Right cardiac atrium (tissue), 5 donors: ENCODE measurements around the gene NSFL1C. TPM values are rescaled to one million over a fixed set of nuclear protein-coding genes. Genes with fewer than 3 reads are reported as not detected.

Source experiments
- ATAC-seq, 2 donors: fragments of 200-7000 bp; cut with Tn5 transposase; one replicate each; pipeline versions ENCODE4 v1.8.0 to v1.9.1; 2020; ENCODE audit warnings: moderate library complexity in 2 of 2, mild to moderate bottlenecking in 1 of 2
- DNase-seq, 3 donors: peaks; one replicate each; pipeline ENCODE4 v3.0.0-alpha.2; 2020
- H3K27ac ChIP-seq: one replicate; pipeline ENCODE4 v1.5.1; 2013; ENCODE audit warnings: mild to moderate bottlenecking, low read length, control low read depth, moderate library complexity
- H3K27me3 ChIP-seq: one replicate; pipeline ENCODE4 v1.6.1; 2013; ENCODE audit not compliant: control insufficient read depth, insufficient read depth
- H3K4me1 ChIP-seq: one replicate; pipeline ENCODE4 v1.6.1; 2013; ENCODE audit warnings: low read length; ENCODE audit not compliant: control insufficient read depth, insufficient read depth
- H3K4me3 ChIP-seq: one replicate; pipeline ENCODE4 v1.5.1; 2013; ENCODE audit warnings: low read length, control low read depth
- H3K9me3 ChIP-seq: one replicate; pipeline ENCODE4 v1.6.1; 2013; ENCODE audit warnings: low read length; ENCODE audit not compliant: control insufficient read depth
- WGBS: extraction: QIAGEN DNeasy Blood & Tissue Kit; methylation state at CpG from one replicate; pipeline ENCODE4 v1.1.7; 2013; 5-methylcytosine and 5-hydroxymethylcytosine counted together
- intact Hi-C, 4 donors: fragments of 100-400 bp; cut with DNase I; formaldehyde crosslinking; loops; one replicate each; pipeline versions ENCODE4 v1.11.0 to v1.14.0; 2022 to 2023
- polyA plus RNA-seq: library from polyadenylated mRNA; stranded (reverse); fragments of 200-250 nt; gene quantifications from one replicate; pipeline ENCODE4 v1.2.3, GENCODE V29; 2013
- total RNA-seq, 4 donors: library from RNA; stranded (reverse); fragmentation: NEBNext Ultra II Directional; extraction: Animal tissue kit (Norgen Biotek cat#: 25700); gene quantifications; one replicate each; pipeline ENCODE4 v1.2.1, GENCODE V29; 2021
- donor health status: healthy with polysubstance abuse.
- donor health status: DM: no; HTN: yes; CAD: no.
- donor health status: DM: no; HTN: no; CAD: no.
- donor health status: DM: no; HTN: yes; CAD: no; lungs with severe emphysema.
- donor health status: DM: yes; HTN: yes; CAD: no.

Gene NSFL1C
- total and polyA plus RNA-seq, 5 donors, result 36.3 to 65.6 (median 56.7) TPM

GRCh38 chr20:1423625-1424106 lies 43.0 kb downstream of the NSFL1C start:
- no peaks in the 10 kb centered on the region for H3K27me3 ChIP-seq
- WGBS, result 44% methylated on average over 7 of the region's 7 CpGs

GRCh38 chr20:1423206-1423605 lies 43.4 kb downstream of the NSFL1C start:
- no peak overlapping the region for H3K27ac ChIP-seq
- no peak for ATAC-seq
- H3K9me3 ChIP-seq, result no peaks in the 10 kb centered on the region
- WGBS, result 82% methylated on average over 6 of the region's 6 CpGs
- H3K27me3 ChIP-seq, result no peaks in the 10 kb centered on the region
- H3K4me1 ChIP-seq, result no peaks in the 10 kb centered on the region
- intact Hi-C loops, result no loop called here
- H3K4me3 ChIP-seq, result no peak overlapping the region
- no peak for DNase-seq

More at GRCh38 chr20:1423625-1424106, 43.0 kb downstream of the NSFL1C start:
- intact Hi-C loops, result no loop called here
- DNase-seq (peak in 1 of 3 donors; percentile 47), ATAC-seq (no peak)
- H3K9me3 ChIP-seq, result no peaks in the 10 kb centered on the region
- no peak overlapping the region for H3K27ac ChIP-seq
- no peaks in the 10 kb centered on the region for H3K4me1 ChIP-seq
- H3K4me3 ChIP-seq, result no peak overlapping the region

- intact Hi-C loops, result no loop called here
- no peaks in the 10 kb centered on the region for H3K9me3 ChIP-seq
- 29% methylated on average over 3 of the region's 3 CpGs for WGBS
- H3K4me1 ChIP-seq, result no peaks in the 10 kb centered on the region
- H3K27me3 ChIP-seq, result no peaks in the 10 kb centered on the region
- H3K4me3 ChIP-seq, result no peak overlapping the region
- no peak for DNase-seq
- no peak for ATAC-seq
- no peak overlapping the region for H3K27ac ChIP-seq
Observed at GRCh38 chr20:1422753-1423152, 43.9 kb downstream of the NSFL1C start.

GRCh38 chr20:1420066-1420465 lies 46.6 kb downstream of the NSFL1C start:
- WGBS, result 94% methylated on average over 4 of the region's 4 CpGs
- H3K27ac ChIP-seq, result no peak overlapping the region
- ATAC-seq, result no peak
- intact Hi-C loops, result no loop called here
- DNase-seq, result no peak
- no peaks in the 10 kb centered on the region for H3K27me3 ChIP-seq
- H3K9me3 ChIP-seq, result no peaks in the 10 kb centered on the region
- H3K4me3 ChIP-seq, result no peak overlapping the region
- no peaks in the 10 kb centered on the region for H3K4me1 ChIP-seq

- H3K27me3 ChIP-seq, result no peaks in the 10 kb centered on the region
- 48% methylated on average over 3 of the region's 3 CpGs for WGBS
- no peaks in the 10 kb centered on the region for H3K4me1 ChIP-seq
- DNase-seq, result no peak
- no peak overlapping the region for H3K4me3 ChIP-seq
- no peak overlapping the region for H3K27ac ChIP-seq
- ATAC-seq, result no peak
- H3K9me3 ChIP-seq, result no peaks in the 10 kb centered on the region
- intact Hi-C loops, result no loop called here
Observed at GRCh38 chr20:1418350-1418749, 48.3 kb downstream of the NSFL1C start.

- ATAC-seq (no peak), DNase-seq (no peak)
- intact Hi-C loops, result no loop called here
- no peaks in the 10 kb centered on the region for H3K4me1 ChIP-seq
- no peaks in the 10 kb centered on the region for H3K27me3 ChIP-seq
- no peak overlapping the region for H3K4me3 ChIP-seq
- no peaks in the 10 kb centered on the region for H3K9me3 ChIP-seq
- H3K27ac ChIP-seq, result no peak overlapping the region
Observed at GRCh38 chr20:1417790-1418189, 48.9 kb downstream of the NSFL1C start.

- H3K27ac ChIP-seq, result no peak overlapping the region
- ATAC-seq, result no peak
- H3K27me3 ChIP-seq, result no peaks in the 10 kb centered on the region
- 66% methylated on average over 5 of the region's 5 CpGs for WGBS
- no peaks in the 10 kb centered on the region for H3K9me3 ChIP-seq
- intact Hi-C loops, result no loop called here
- no peak overlapping the region for H3K4me3 ChIP-seq
- no peak for DNase-seq
- H3K4me1 ChIP-seq, result no peaks in the 10 kb centered on the region
Observed at GRCh38 chr20:1417273-1417672, 49.4 kb downstream of the NSFL1C start.

GRCh38 chr20:1415667-1416468 lies 50.8 kb downstream of the NSFL1C start:
- no peak for ATAC-seq
- WGBS, result 77% methylated on average over 8 of the region's 8 CpGs

GRCh38 chr20:1414982-1415381 lies 51.7 kb downstream of the NSFL1C start:
- DNase-seq (no peak), ATAC-seq (no peak)
- H3K4me3 ChIP-seq, result no peak overlapping the region
- no peaks in the 10 kb centered on the region for H3K27me3 ChIP-seq
- no peaks in the 10 kb centered on the region for H3K9me3 ChIP-seq
- WGBS, result 86% methylated on average over 4 of the region's 4 CpGs
- no peak overlapping the region for H3K27ac ChIP-seq
- intact Hi-C loops, result no loop called here
- no peaks in the 10 kb centered on the region for H3K4me1 ChIP-seq

More at GRCh38 chr20:1415667-1416468, 50.8 kb downstream of the NSFL1C start:
- intact Hi-C loops, result no loop called here
- Histone ChIP-seq H3K4me1 (no peaks in the 10 kb centered on the region), H3K4me3 (no peak overlapping the region), H3K9me3 (no peaks in the 10 kb centered on the region), H3K27ac (no peak overlapping the region), H3K27me3 (no peaks in the 10 kb centered on the region)
- DNase-seq, result no peak

- no peaks in the 10 kb centered on the region for H3K9me3 ChIP-seq
- H3K27ac ChIP-seq, result no peak overlapping the region
- H3K4me3 ChIP-seq, result no peak overlapping the region
- no peaks in the 10 kb centered on the region for H3K27me3 ChIP-seq
- no peaks in the 10 kb centered on the region for H3K4me1 ChIP-seq
- no peak for ATAC-seq
- intact Hi-C loops, result no loop called here
- WGBS, result 64% methylated on average over 2 of the region's 2 CpGs
- DNase-seq, result no peak
Observed at GRCh38 chr20:1405801-1406200, 60.8 kb downstream of the NSFL1C start.

- no peaks in the 10 kb centered on the region for H3K9me3 ChIP-seq
- H3K27ac ChIP-seq, result no peak overlapping the region
- intact Hi-C loops, result no loop called here
- ATAC-seq, result no peak
- WGBS, result 96% methylated on average over 1 of the region's 1 CpG
- H3K4me1 ChIP-seq, result no peaks in the 10 kb centered on the region
- H3K4me3 ChIP-seq, result no peak overlapping the region
- DNase-seq, result no peak
- no peaks in the 10 kb centered on the region for H3K27me3 ChIP-seq
Observed at GRCh38 chr20:1403624-1404023, 63.0 kb downstream of the NSFL1C start.
